HEK293T (cell line): ENCODE data around the gene PCED1B.

Experiments
- ARNT ChIP-seq: fragments of 450-650 bp; IDR thresholded peaks from 2 replicates; pipeline ENCODE4 v1.6.1; 2017; ENCODE audit warnings: mild to moderate bottlenecking
- BHLHE40 ChIP-seq: fragments of 450-650 bp; IDR thresholded peaks from 2 replicates; pipeline ENCODE4 v1.6.1; 2016; ENCODE audit warnings: mild to moderate bottlenecking, moderate library complexity, borderline replicate concordance
- FOXA1 ChIP-seq: fragments of 450-650 bp; IDR thresholded peaks from 2 replicates; pipeline ENCODE4 v1.6.1; 2016; ENCODE audit warnings: mild to moderate bottlenecking
- FOXM1 ChIP-seq: fragments of 450-650 bp; IDR thresholded peaks from 2 replicates; pipeline ENCODE4 v1.6.1; 2017; ENCODE audit warnings: mild to moderate bottlenecking, borderline replicate concordance
- HDGF ChIP-seq: fragments of 450-650 bp; IDR thresholded peaks from 2 replicates; pipeline ENCODE4 v1.6.1; 2017; ENCODE audit warnings: antibody characterized with exemption, borderline replicate concordance
- SUZ12 ChIP-seq: fragments of 450-650 bp; IDR thresholded peaks from 2 replicates; pipeline ENCODE4 v1.6.1; 2016; ENCODE audit warnings: mild to moderate bottlenecking
- ZNF384 ChIP-seq: fragments of 450-650 bp; IDR thresholded peaks from 2 replicates; pipeline ENCODE4 v1.6.1; 2016

- no peak for TF ChIP-seq ZNF384
- TF ChIP-seq FOXA1: no peak
- no peak for TF ChIP-seq HDGF
- no peak for TF ChIP-seq ARNT
- 0 out of 2 replicates have a peak, but pooled peaks have one; percentile 38 for TF ChIP-seq FOXM1
- no peak for TF ChIP-seq BHLHE40
- no peak for TF ChIP-seq SUZ12
Measured at GRCh38 chr12:47079468-47079980, at the start of gene PCED1B, which contains the start of gene AMIGO2.
